SK-N-SH treated with all-trans-retinoic acid at 6 μM for 48 hours (cell line): ENCODE data around the gene MYO18A.

Source experiments
- ATAC-seq: fragments of 200-7000 bp; cut with Tn5 transposase; 3 replicates; pipeline ENCODE4 v1.9.1; 2020; ENCODE audit warnings: mild to moderate bottlenecking, moderate library complexity
- ARNTL ChIP-seq: fragments of 450-650 bp; formaldehyde crosslinking; IDR thresholded peaks from 2 replicates; pipeline ENCODE4 v1.5.0; 2020; ENCODE audit warnings: low read depth, mild to moderate bottlenecking, moderate library complexity, borderline replicate concordance
- BACH2 ChIP-seq: fragments of 250-450 bp; sonication (Bioruptor Pico); IDR thresholded peaks from 2 replicates; pipeline ENCODE4 v1.9.0; 2021; ENCODE audit warnings: mild to moderate bottlenecking, borderline replicate concordance
- CREB5 ChIP-seq: fragments of 250-450 bp; sonication (Bioruptor Pico); IDR thresholded peaks from 2 replicates; pipeline ENCODE4 v1.5.1; 2020; ENCODE audit warnings: low read depth, mild to moderate bottlenecking, moderate library complexity
- ESRRG ChIP-seq: fragments of 250-450 bp; sonication (Bioruptor Pico); IDR thresholded peaks from 2 replicates; pipeline ENCODE4 v1.6.1; 2021; ENCODE audit warnings: mild to moderate bottlenecking
- GLIS3 ChIP-seq: fragments of 250-450 bp; sonication (Bioruptor Pico); IDR thresholded peaks from 2 replicates; pipeline ENCODE4 v1.5.0; 2020; ENCODE audit warnings: mild to moderate bottlenecking, moderate library complexity
- OSR1 ChIP-seq: fragments of 250-450 bp; sonication (Bioruptor Pico); IDR thresholded peaks from 2 replicates; pipeline ENCODE4 v1.8.0; 2022; ENCODE audit warnings: moderate library complexity, mild to moderate bottlenecking, inconsistent platforms
- PATZ1 ChIP-seq: fragments of 250-450 bp; sonication (Bioruptor Pico); IDR thresholded peaks from 2 replicates; pipeline ENCODE4 v1.8.0; 2020; ENCODE audit warnings: mild to moderate bottlenecking, moderate library complexity, borderline replicate concordance
- POU6F1 ChIP-seq: fragments of 250-450 bp; sonication (Bioruptor Pico); IDR thresholded peaks from 2 replicates; pipeline ENCODE4 v1.8.0; 2021; ENCODE audit warnings: low read depth, mild to moderate bottlenecking, moderate library complexity, borderline replicate concordance
- PPARA ChIP-seq: fragments of 250-450 bp; sonication (Bioruptor Pico); IDR thresholded peaks from 2 replicates; pipeline ENCODE4 v1.5.0; 2020; ENCODE audit warnings: mild to moderate bottlenecking, borderline replicate concordance
- RARB ChIP-seq: fragments of 250-450 bp; sonication (Bioruptor Pico); IDR thresholded peaks from 2 replicates; pipeline ENCODE4 v1.8.0; 2021; ENCODE audit warnings: mild to moderate bottlenecking, moderate library complexity
- SNAI2 ChIP-seq: fragments of 250-450 bp; sonication (Bioruptor Pico); IDR thresholded peaks from 2 replicates; pipeline ENCODE4 v1.5.0; 2020; ENCODE audit warnings: mild to moderate bottlenecking, moderate library complexity
- TCF4 ChIP-seq: fragments of 250-450 bp; sonication (Bioruptor Pico); IDR thresholded peaks from 2 replicates; pipeline ENCODE4 v1.8.0; 2021; ENCODE audit warnings: mild to moderate bottlenecking, moderate library complexity, borderline replicate concordance
- TOX ChIP-seq: fragments of 250-450 bp; sonication (Bioruptor Pico); IDR thresholded peaks from 2 replicates; pipeline ENCODE4 v1.8.0; 2021; ENCODE audit warnings: mild to moderate bottlenecking, moderate library complexity, borderline replicate concordance
- TSHZ2 ChIP-seq: fragments of 250-450 bp; sonication (Bioruptor Pico); IDR thresholded peaks from 2 replicates; pipeline ENCODE4 v1.5.0; 2020; ENCODE audit warnings: mild to moderate bottlenecking, moderate library complexity
- ZFP3 ChIP-seq: fragments of 250-450 bp; sonication (Bioruptor Pico); IDR thresholded peaks from 2 replicates; pipeline ENCODE4 v1.5.0; 2020; ENCODE audit warnings: mild to moderate bottlenecking, moderate library complexity
- ZFP30 ChIP-seq: fragments of 450-650 bp; formaldehyde crosslinking; IDR thresholded peaks from 2 replicates; pipeline ENCODE4 v1.5.0; 2022; ENCODE audit warnings: mild to moderate bottlenecking, moderate library complexity
- ZNF565 ChIP-seq: fragments of 450-650 bp; formaldehyde crosslinking; conservative IDR thresholded peaks from 2 replicates; pipeline ENCODE4 v1.5.0; 2020; ENCODE audit warnings: low read depth, mild to moderate bottlenecking, moderate library complexity
- ZNF70 ChIP-seq: fragments of 450-650 bp; formaldehyde crosslinking; IDR thresholded peaks from 2 replicates; pipeline ENCODE4 v1.5.0; 2020; ENCODE audit warnings: mild to moderate bottlenecking, moderate library complexity
- ZNF8 ChIP-seq: fragments of 450-650 bp; formaldehyde crosslinking; IDR thresholded peaks from 2 replicates; pipeline ENCODE4 v1.5.0; 2020; ENCODE audit warnings: mild to moderate bottlenecking, moderate library complexity

The MYO18A gene

GRCh38 chr17:29074488-29074887 is 105.7 kb downstream of the MYO18A start:
- no peak for ATAC-seq
- TF ChIP-seq SNAI2 (CRISPR knock-in tag): no peak
- no peak for TF ChIP-seq OSR1 (CRISPR knock-in tag)
- no peak for TF ChIP-seq ZNF8 (CRISPR knock-in tag)
- TF ChIP-seq BACH2: no peak
- TF ChIP-seq ZNF565 (CRISPR knock-in tag): no peak
- TF ChIP-seq, all 23 proteins: peak for 0

DNA sequence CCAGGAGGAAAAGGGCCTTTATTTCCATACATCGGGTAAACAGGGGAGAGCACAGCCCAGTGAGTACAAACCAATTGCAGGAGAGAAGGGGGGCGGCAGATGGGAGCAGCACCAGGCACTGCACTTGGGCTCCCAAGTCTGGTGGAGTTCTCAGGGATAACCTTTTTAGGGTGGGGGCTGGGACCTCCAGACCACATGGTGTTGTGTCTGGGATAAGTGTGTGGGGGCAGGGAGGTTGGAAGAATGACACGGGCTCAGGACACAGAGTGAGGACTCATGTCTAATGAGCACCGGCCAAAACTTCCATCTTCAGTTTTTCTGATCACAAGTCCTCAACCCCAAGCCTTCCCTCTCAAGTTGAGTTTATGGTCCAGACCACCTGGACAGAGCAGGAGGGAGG is 106.7 kb downstream of the MYO18A start:
- TF ChIP-seq PATZ1 (CRISPR knock-in tag): no peak
- no peak for TF ChIP-seq ZFP3 (CRISPR knock-in tag)
- TF ChIP-seq PPARA (CRISPR knock-in tag): no peak
- TF ChIP-seq ZNF70 (CRISPR knock-in tag): no peak
- no peak for TF ChIP-seq RARB
- no peak for TF ChIP-seq POU6F1 (CRISPR knock-in tag)
- no peak for TF ChIP-seq GLIS3
- TF ChIP-seq ZNF565 (CRISPR knock-in tag): no peak
- TF ChIP-seq ARNTL (CRISPR knock-in tag): no peak
- TF ChIP-seq TOX: no peak
- TF ChIP-seq OSR1 (CRISPR knock-in tag): no peak
- TF ChIP-seq ZNF8 (CRISPR knock-in tag): no peak
- TF ChIP-seq TCF4 (CRISPR knock-in tag): no peak
- no peak for TF ChIP-seq ESRRG (CRISPR knock-in tag)
- no peak for TF ChIP-seq CREB5
- TF ChIP-seq TSHZ2 (CRISPR knock-in tag): no peak
- no peak for ATAC-seq

- TF ChIP-seq ESRRG (CRISPR knock-in tag): no peak
- TF ChIP-seq ZNF8 (CRISPR knock-in tag): no peak
- no peak for TF ChIP-seq ZNF70 (CRISPR knock-in tag)
- no peak for TF ChIP-seq TSHZ2 (CRISPR knock-in tag)
- TF ChIP-seq GLIS3: no peak
- no peak for TF ChIP-seq PATZ1 (CRISPR knock-in tag)
- no peak for TF ChIP-seq SNAI2 (CRISPR knock-in tag)
- TF ChIP-seq ZFP30: no peak
- no peak for ATAC-seq
These were observed 107.2 kb downstream of the MYO18A start for GRCh38 chr17:29073045-29073444.
